Tibial artery (tissue), 4 donors: ENCODE data around the gene OPN1SW.

Experiments
- DNase-seq, 2 donors: peaks; one replicate each; pipeline ENCODE4 v3.0.0-alpha.2; 2019
- H3K27ac ChIP-seq, 2 donors: fragments of 200-600 bp; sonication (generic) in 1 of 2; 1 replicate in 1 of 2; 2 replicates in 1 of 2; pipeline ENCODE4 v1.5.1; 2018 to 2019; ENCODE audit warnings: mild to moderate bottlenecking in 1 of 2
- H3K27me3 ChIP-seq, 2 donors: fragments of 200-600 bp; sonication (generic) in 1 of 2; one replicate each; pipeline versions ENCODE4 v1.5.1 to v1.6.0; 2016 to 2019
- H3K36me3 ChIP-seq, 3 donors: fragments of 200-600 bp; sonication (generic) in 2 of 3; one replicate each; pipeline ENCODE4 v1.5.1; 2016 to 2019; ENCODE audit warnings: mild to moderate bottlenecking in 2 of 3
- H3K4me1 ChIP-seq, 4 donors: fragments of 200-600 bp; sonication (generic) in 2 of 4; 1 replicate in 3 of 4; 2 replicates in 1 of 4; pipeline ENCODE4 v1.5.1; 2016 to 2019
- H3K4me3 ChIP-seq, 2 donors: fragments of 200-600 bp; sonication (generic) in 1 of 2; 1 replicate in 1 of 2; 2 replicates in 1 of 2; pipeline ENCODE4 v1.5.1; 2018 to 2019; ENCODE audit warnings: mild to moderate bottlenecking in 2 of 2
- H3K9me3 ChIP-seq, 3 donors: fragments of 200-600 bp; sonication (generic) in 1 of 3; one replicate each; pipeline ENCODE4 v1.5.1; 2016 to 2019
- intact Hi-C: fragments of 100-400 bp; cut with DNase I; formaldehyde crosslinking; loops from one replicate; pipeline ENCODE4 v1.15.0; 2023; ENCODE audit warnings: low total_unique reads
- TF ChIP-seq, protein P1 (sequence below), 2 experiments: fragments of 200-600 bp in 1 of 2; fragments of 450-650 bp in 1 of 2; IDR thresholded peaks; one replicate each; pipeline ENCODE4 v1.5.1; 2017 to 2019; ENCODE audit warnings: antibody characterized with exemption in 2 of 2, mild to moderate bottlenecking in 1 of 2, moderate library complexity in 1 of 2

The OPN1SW gene

DNA sequence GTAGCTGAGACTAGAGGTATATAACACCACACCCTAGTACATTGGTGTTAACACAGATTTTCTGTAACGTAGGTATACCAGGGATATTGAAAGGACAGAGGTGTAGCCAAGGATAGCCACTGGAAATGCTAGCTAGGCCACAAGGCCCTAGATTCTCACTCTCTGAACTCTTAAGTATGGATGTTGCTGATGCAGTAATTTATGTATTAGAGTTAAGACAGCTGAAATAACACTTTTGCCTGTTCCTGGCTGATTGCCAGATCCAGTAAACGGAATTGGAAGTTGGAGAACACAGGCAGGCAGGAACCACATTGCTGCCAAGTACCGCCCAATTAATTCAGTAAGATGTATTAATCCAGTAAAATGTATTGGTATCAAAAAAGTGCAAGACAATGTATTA lies 34.6 kb downstream of the OPN1SW start:
- Histone ChIP-seq H3K27me3 (no peaks in the 10 kb centered on the region), H3K27ac (peak overlapping the region; percentile 17 to 94), H3K36me3 (no peaks in the 10 kb centered on the region), H3K4me3 (peak overlapping the region; percentile 94 to 97), H3K4me1 (peaks cover 4 to 60% (median 20%) of the 10 kb centered on the region in 4 donors), H3K9me3 (no peaks in the 10 kb centered on the region)
- intact Hi-C loops, result no loop called here
- peak in 1 of 2 donors; percentile 48 for DNase-seq
- TF ChIP-seq, protein P1, sequence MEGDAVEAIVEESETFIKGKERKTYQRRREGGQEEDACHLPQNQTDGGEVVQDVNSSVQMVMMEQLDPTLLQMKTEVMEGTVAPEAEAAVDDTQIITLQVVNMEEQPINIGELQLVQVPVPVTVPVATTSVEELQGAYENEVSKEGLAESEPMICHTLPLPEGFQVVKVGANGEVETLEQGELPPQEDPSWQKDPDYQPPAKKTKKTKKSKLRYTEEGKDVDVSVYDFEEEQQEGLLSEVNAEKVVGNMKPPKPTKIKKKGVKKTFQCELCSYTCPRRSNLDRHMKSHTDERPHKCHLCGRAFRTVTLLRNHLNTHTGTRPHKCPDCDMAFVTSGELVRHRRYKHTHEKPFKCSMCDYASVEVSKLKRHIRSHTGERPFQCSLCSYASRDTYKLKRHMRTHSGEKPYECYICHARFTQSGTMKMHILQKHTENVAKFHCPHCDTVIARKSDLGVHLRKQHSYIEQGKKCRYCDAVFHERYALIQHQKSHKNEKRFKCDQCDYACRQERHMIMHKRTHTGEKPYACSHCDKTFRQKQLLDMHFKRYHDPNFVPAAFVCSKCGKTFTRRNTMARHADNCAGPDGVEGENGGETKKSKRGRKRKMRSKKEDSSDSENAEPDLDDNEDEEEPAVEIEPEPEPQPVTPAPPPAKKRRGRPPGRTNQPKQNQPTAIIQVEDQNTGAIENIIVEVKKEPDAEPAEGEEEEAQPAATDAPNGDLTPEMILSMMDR (IDR thresholded peaks at IDR 0.05), result no peak

DNA sequence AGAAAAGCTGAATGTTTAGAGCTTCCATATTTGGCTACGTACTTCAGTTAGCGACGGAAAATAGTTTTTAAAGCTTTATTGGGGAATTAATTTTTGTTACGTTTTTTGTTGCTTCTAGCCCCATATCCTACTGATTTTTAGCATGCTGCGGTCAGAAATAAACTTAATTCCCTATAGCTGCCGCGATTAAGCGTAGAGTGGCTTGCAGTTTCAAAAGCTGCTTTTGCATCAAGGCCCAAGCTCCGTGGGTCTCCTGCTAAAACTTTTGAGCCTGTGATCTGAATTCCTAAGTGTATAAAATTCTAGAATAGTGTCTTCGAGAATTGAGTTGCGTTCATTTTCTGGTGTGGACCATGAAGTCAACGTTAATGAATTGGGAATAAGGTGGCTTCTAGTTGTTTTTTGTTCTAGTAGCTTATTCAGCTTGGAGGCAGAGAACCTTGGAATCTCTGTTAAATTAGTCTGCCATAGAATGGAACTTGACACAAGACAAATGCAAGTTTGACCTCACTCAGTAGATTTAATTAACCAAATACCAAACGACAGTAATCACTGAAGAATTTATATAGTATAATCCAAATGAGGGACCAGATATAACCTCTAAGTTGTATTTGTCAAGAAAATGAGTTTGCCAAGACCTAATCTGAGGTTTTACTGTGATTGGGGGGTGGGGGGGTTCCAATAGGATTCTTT lies 35.5 kb downstream of the OPN1SW start:
- H3K27ac ChIP-seq, result peak overlapping the region; percentile 94 to 95
- H3K4me1 ChIP-seq, result peaks cover 4 to 58% (median 20%) of the 10 kb centered on the region in 4 donors
- intact Hi-C loops, result loop anchor here (10.0 kb wide), 2 partner anchors 125 to 265 kb away; partner anchors contain the start of genes ATP6V1F and METTL2B
- TF ChIP-seq, protein P1 (IDR thresholded peaks at IDR 0.05), result no peak
- H3K27me3 ChIP-seq, result no peaks in the 10 kb centered on the region
- H3K4me3 ChIP-seq, result peak overlapping the region; percentile 94 to 97
- no peak for DNase-seq
- H3K36me3 ChIP-seq, result no peaks in the 10 kb centered on the region
- no peaks in the 10 kb centered on the region for H3K9me3 ChIP-seq

DNA sequence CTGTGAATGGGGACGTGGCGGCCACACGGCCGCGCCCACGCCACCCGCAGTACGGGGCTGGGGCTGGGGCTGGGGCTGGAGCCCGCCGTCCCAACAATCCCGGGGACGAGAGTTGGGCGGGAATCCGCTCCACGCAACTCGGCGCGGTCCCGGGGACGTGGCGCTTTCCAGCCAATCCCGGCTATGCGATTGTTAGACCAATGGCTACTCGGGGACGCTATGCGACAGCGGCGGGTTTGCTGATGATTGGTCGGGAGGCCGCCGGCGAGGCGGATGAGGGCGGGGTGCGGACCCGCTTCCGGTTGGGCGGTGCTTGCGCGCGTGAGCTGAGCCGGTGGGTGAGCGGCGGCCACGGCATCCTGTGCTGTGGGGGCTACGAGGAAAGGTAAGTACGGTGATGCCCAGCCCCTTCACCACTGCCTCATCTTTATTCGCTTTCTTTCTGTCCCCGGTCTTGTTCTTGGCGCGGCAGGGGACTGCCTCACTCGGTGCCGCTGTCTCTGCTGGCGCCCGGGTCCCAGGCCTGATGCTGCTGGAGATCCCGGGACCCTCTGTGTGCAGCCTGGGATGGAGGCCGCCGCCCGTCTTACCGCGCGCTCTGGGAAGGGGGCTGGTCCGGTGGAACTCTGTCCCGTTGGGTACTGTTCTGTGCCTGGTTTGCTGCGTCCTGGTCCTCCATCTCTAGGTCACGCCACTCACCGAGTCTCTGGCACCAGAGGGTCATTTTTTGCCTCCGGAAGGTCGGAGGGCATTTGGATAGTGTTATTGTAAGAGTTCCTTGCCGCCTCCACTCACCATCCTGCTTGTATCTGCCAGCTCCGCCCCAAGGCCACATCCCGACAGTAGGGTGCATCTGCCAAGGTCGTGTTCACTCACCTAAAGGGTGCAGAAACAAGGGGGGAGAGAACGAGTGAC lies 36.3 kb downstream of the OPN1SW start, which contains the start of gene CALU:
Gene CALU, plus strand, starts transcription at position 312 of the 915 bp plus-strand sequence. CDS start 9,225 bp downstream, outside the sequence.
- Histone ChIP-seq H3K27me3 (no peaks in the 10 kb centered on the region), H3K4me1 (peaks cover 4 to 50% (median 15%) of the 10 kb centered on the region in 4 donors), H3K27ac (peak within 1 kb of the TSS; percentile 94 to 95), H3K9me3 (no peaks in the 10 kb centered on the region), H3K4me3 (peak within 1 kb of the TSS; percentile 94 to 97), H3K36me3 (no peaks in the 10 kb centered on the region)
- peak; percentile 96 to 99 for DNase-seq
- intact Hi-C loops, result loop anchor here (10.0 kb wide), 2 partner anchors 125 to 265 kb away; partner anchors contain the start of genes ATP6V1F and METTL2B
- TF ChIP-seq, protein P1 (IDR thresholded peaks at IDR 0.05), result no peak

DNA sequence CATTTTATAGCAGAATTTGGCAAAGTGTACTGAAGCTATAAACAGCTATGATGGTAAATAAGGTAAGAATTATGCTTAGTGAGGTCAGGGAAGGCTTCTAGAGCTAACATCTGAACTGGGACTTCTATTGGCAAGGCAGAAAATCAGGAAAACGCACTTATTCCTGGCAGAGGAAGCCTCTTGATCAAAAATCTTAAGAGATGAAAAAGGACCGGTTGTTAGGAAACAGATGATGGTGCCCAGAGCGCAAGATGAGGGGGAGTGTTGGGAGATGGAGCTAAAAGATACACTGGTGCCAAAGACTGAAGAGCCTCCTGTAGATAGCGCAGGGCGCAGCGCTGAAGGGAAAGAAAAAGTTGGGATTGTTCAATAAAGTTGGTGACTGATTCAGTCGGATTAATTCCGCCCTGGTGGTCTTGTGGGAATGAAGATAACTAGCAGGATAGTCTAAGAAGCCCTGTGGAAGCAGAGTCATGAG lies 37.0 kb downstream of the OPN1SW start:
- H3K36me3 ChIP-seq, result no peaks in the 10 kb centered on the region
- H3K4me3 ChIP-seq, result peak overlapping the region; percentile 94 to 97
- peak overlapping the region; percentile 94 to 95 for H3K27ac ChIP-seq
- DNase-seq, result peak in 1 of 2 donors; percentile 40
- peaks cover 4 to 43% (median 15%) of the 10 kb centered on the region in 4 donors for H3K4me1 ChIP-seq
- TF ChIP-seq, protein P1 (IDR thresholded peaks at IDR 0.05), result no peak
- no peaks in the 10 kb centered on the region for H3K9me3 ChIP-seq
- no peaks in the 10 kb centered on the region for H3K27me3 ChIP-seq
- intact Hi-C loops, result loop anchor here (10.0 kb wide), 2 partner anchors 126 to 264 kb away; partner anchors contain the start of genes ATP6V1F and METTL2B

DNA sequence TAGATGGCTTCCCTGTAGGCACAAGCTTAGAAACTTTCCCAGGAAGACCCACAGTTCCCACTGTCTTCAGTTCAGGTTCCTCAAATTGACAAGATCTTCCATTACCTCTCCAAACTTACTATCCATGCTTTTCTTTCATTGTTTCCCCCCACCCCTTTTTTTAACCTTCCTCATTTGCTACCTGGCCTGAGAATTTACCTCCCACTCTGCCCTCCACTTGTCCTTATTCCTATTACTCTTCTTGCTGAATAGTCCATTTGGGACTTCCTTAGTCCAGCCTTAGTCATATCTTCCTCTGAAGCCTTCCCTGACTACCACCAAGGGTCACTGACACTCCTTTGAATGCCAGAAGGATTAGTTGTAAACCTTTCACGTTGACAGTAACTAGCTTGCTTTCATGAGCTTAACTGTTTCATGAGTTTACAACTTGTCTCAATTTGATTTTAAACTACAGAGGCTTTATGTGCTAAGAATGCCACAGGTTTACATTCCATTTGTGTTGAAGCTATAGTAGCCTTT lies 37.7 kb downstream of the OPN1SW start:
- Histone ChIP-seq H3K36me3 (no peaks in the 10 kb centered on the region), H3K27me3 (no peaks in the 10 kb centered on the region), H3K4me3 (no peak overlapping the region), H3K9me3 (no peaks in the 10 kb centered on the region), H3K4me1 (peaks cover 4 to 36% (median 15%) of the 10 kb centered on the region in 4 donors), H3K27ac (peak overlapping the region; percentile 94 to 95)
- intact Hi-C loops, result loop anchor here (10.0 kb wide), 2 partner anchors 127 to 263 kb away; partner anchors contain the start of genes ATP6V1F and METTL2B
- no peak for DNase-seq
- TF ChIP-seq, protein P1 (IDR thresholded peaks at IDR 0.05), result no peak
